Activated CD4-positive, alpha-beta T cell treated with anti-CD3 and anti-CD28 coated beads, Interleukin-2, amount 50 U/mL, for 1 hour (primary cell): ENCODE data around the gene HMX3.

Experiments used
- DNase-seq: peaks from one replicate; pipeline ENCODE4 v3.0.0-alpha.2; 2020

The HMX3 gene

DNA sequence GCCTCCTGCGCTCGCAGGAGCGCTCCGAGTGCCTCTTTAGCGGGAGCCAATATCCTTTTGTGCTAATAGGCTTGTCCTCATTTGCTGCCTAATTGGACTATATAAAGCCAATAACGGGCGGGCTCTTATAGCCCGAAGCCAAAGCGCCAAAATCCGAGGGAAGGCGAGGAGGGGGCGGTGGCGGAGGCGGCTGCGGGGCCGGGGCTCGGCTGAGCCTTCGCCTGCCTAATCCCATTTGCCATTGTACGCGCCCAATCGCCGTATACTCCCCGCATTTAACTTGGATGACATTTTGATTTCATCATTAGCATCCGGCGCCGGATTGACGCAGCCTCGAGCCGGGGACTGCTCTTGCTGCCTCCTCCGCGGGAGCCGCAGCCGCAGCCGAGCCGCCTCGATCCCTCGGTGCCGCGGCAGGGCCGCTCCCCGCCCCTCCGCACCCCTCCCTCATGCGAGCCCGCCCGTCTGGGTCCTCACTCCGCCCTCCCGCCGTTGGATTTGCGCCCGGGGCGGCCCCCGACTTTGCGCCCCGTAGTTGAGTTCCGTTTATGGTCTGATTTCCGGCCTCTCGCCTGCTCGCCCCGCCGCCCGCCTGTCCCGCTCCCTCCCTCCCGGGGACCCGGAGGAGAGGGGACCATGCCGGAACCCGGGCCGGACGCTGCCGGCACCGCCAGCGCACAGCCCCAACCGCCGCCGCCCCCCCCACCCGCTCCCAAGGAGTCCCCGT lies at the start of gene HMX3:
Gene HMX3, plus strand, starts transcription at position 556 of the 727 bp plus-strand sequence. Its CDS starts 81 bp downstream, at position 637.
- peak; percentile 37 for DNase-seq

- no peak for DNase-seq
Observed at GRCh38 chr10:123086281-123086680, 49.5 kb upstream of the HMX3 start.

DNA sequence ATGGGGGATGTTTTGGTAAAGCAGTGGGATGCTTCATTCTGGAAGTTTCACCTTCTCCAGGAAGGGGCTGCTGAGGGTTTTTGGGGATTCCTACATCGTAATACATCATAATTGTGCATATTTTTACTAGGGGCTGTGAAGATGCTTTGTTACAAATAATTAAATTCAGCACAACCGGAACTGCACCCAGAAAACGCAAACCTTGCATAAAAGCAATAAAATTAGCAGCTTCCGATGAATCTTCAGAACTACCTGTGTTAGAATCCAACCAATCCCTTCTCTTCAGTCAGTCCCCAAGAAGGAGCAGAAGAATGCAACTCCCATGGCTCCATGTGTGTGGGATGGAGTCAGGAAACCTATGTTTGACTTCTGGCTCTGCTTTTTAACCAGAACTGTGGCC lies 48.4 kb upstream of the HMX3 start:
- no peak for DNase-seq

GRCh38 chr10:123087786-123088185 lies 48.0 kb upstream of the HMX3 start:
- no peak for DNase-seq

DNA sequence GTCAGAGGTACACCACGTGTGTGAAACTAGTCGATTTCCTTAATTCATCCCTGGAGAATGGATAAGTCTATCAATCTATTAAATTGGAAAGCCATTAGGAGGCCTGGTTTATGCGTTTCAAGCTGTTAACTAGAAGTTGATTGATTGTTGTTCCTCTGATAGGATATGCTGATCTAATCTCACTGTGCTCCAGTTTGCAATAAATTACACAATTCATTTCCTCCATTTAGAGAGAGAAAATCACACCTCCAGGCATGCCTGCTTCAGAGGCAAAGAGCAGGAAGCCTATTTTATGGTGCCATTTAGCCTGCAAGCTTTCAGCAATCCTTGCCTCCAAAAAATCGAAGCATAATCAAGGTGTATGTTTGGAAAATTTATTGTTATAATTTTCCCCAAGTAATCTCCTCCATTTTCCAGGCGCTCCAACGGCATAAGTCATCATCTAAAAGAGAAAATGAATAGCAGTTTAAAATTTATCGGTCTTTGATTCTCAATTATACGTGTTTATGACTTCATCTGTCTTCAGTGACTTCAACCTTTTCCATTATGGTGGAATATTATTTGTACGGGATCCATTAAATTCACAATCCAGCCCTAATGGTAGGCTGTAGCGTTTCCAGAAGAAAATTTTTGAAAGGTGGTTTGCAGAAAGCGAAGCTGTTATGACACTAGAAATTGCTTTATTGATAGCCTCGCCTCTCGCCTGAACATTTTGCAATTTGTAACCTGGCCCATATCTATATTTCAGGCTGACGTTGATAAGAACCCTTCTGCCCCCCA lies 42.9 kb upstream of the HMX3 start:
- DNase-seq, result no peak

DNA sequence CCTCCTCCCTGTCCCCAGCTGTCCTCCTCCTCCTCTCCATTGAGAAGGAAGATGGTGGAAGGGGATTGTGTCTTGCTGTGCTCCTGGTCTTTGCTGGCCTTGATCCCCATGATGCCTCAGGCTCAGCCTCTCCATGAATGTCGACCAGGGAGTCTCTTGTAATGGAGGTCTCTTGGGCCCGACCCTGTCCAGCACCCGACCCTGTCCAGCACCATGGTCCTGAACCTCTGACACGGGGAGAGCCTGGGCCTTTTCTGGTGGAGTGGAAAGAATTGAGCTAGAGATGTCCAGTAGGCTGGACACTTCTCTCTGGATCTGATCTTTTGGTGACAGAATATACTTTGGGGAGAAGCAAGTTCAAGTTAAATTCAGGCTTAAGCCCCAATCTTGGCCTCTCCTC lies 42.3 kb upstream of the HMX3 start:
- DNase-seq, result no peak

DNA sequence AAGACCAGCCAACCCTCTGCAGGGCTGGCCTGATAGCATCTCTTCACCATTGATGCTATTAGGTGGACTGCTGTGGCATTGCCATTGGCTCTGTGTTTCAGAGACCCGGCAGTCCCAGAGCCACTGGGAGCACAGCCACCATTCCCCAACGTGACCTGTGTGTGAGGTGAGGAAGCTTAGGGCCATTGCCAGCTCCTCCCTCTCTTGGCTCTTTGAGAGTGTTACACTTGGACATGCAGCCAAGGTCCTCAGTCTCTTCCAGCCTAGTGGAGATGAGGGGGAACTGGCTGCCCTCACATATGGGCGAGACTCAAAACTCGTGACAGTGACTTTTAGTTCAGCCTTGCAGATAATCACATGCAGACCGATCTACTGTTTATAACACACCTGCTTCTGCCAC lies 39.3 kb upstream of the HMX3 start:
- DNase-seq, result no peak

- DNase-seq, result no peak
Observed at GRCh38 chr10:123097039-123097438, 38.7 kb upstream of the HMX3 start.

- no peak for DNase-seq
Observed at GRCh38 chr10:123100030-123100762, 35.6 kb upstream of the HMX3 start.

GRCh38 chr10:123101872-123102271 lies 33.9 kb upstream of the HMX3 start:
- DNase-seq, result no peak

DNA sequence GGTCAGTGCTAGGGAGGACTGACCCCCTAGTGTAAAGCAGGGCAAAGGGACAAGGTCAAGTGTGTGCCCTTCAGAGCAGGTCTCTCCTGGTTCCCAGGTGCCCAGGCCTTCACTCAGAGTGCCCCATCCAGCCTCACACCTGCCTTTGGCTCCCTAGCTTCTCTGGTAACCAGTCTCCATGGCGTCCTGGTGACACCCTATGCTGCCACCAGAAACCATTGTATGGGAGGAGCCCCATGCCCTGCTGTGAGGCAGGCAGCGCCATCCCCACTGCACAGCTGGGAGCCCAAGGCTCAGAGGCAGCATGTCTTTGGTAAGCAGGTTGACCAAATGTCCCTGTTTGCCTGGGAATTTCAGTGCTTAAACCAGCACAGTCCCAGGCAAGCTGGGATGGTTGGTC lies 33.1 kb upstream of the HMX3 start:
- no peak for DNase-seq

- no peak for DNase-seq
Observed at GRCh38 chr10:123103944-123104343, 31.8 kb upstream of the HMX3 start.

- DNase-seq, result no peak
Observed at GRCh38 chr10:123109466-123109865, 26.3 kb upstream of the HMX3 start.

- no peak for DNase-seq
Observed at GRCh38 chr10:123117644-123118417, 17.9 kb upstream of the HMX3 start.

- no peak for DNase-seq
Observed at GRCh38 chr10:123119081-123119480, 16.7 kb upstream of the HMX3 start.

GRCh38 chr10:123126246-123126645 lies 9.5 kb upstream of the HMX3 start:
- DNase-seq, result no peak

- no peak for DNase-seq
Observed at GRCh38 chr10:123129618-123130271, 6.0 kb upstream of the HMX3 start.

- DNase-seq, result peak; percentile 88
Observed at GRCh38 chr10:123132576-123133477, 2.9 kb upstream of the HMX3 start.

DNA sequence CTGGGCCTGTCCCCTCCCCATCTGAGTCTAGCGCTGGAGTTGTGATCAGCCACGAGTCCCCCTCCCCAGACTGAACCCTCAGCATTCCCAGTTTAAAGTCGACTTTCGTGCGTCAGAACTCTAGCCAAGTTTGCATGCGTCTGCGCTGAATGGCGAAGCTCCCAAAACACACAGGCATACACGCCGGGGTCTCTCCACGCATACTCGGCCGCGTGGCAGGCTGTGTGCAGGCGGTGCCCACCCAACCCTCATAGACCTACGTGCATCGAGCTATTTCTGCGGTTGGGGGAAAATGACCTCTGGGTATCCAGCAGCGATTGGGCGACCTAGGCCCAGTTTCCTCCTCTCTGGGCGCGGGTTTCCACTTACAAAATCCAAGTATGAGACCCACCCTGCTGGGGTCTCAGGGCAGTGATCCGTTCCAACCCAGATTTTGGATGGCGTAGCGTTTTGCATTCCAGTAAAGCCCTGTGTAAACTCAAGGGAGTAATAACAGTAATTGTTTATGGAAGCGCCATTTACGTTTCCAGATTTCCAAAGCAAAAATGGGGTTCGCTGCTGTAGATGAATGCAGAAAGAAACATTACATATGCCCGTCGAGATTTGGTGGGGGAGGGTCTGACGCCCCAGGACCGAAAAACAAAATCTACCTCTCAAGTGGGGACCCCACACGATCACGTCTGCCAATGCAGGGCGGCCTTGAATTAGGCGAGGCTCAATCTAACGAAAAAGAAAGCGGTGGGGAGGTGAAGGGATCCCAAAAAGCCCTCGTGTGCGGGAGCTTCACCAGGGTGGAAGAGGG lies 2.0 kb upstream of the HMX3 start:
- no peak for DNase-seq

- no peak for DNase-seq
Observed at GRCh38 chr10:123134343-123134914, 1.3 kb upstream of the HMX3 start.
